ENCODE results near the gene KCNK16.
A peak's percentile ranks its signal among the peaks of the same experiment; 100 is the strongest.
"Not testable (repeated sequence)": the region's sequence is repeated elsewhere in the genome, so short reads cannot be mapped to it uniquely, and the experiment has no call there.

Gene KCNK16

GRCh38 chr6:39309942-39310531 lies 12.5 kb downstream of the KCNK16 start:
- peak; percentile 65 for DNase-seq

GRCh38 chr6:39307462-39307861 lies 15.0 kb downstream of the KCNK16 start:
- DNase-seq, result no peak

- DNase-seq, result no peak
These were observed 17.6 kb downstream of the KCNK16 start for GRCh38 chr6:39304951-39305350.

GRCh38 chr6:39303425-39304153 lies 18.9 kb downstream of the KCNK16 start:
- no peak for DNase-seq

- DNase-seq, result peak; percentile 66
These were observed 19.7 kb downstream of the KCNK16 start for GRCh38 chr6:39302669-39303424.

GRCh38 chr6:39302011-39302410 lies 20.5 kb downstream of the KCNK16 start:
- no peak for DNase-seq

- DNase-seq, result no peak
These were observed 20.9 kb downstream of the KCNK16 start for GRCh38 chr6:39301606-39302005.

- DNase-seq, result no peak
These were observed 21.8 kb downstream of the KCNK16 start for GRCh38 chr6:39300739-39301138.

GRCh38 chr6:39298061-39298460 lies 24.4 kb downstream of the KCNK16 start:
- no peak for DNase-seq

GRCh38 chr6:39296745-39297640 lies 25.5 kb downstream of the KCNK16 start:
- no peak for DNase-seq

GRCh38 chr6:39295611-39296011 lies 26.9 kb downstream of the KCNK16 start:
- no peak for DNase-seq

- no peak for DNase-seq
These were observed 27.6 kb downstream of the KCNK16 start for GRCh38 chr6:39294899-39295298.

- no peak for DNase-seq
These were observed 28.4 kb downstream of the KCNK16 start for GRCh38 chr6:39294133-39294532.

- DNase-seq, result no peak
These were observed 29.9 kb downstream of the KCNK16 start for GRCh38 chr6:39292637-39293036.

- DNase-seq, result no peak
These were observed 33.0 kb downstream of the KCNK16 start for GRCh38 chr6:39289490-39289889.

- no peak for DNase-seq
These were observed 34.9 kb downstream of the KCNK16 start for GRCh38 chr6:39287601-39288000.

GRCh38 chr6:39286596-39286995 lies 35.9 kb downstream of the KCNK16 start:
- DNase-seq, result not testable (repeated sequence)

GRCh38 chr6:39282774-39283173 lies 39.7 kb downstream of the KCNK16 start:
- DNase-seq, result no peak

GRCh38 chr6:39281312-39281980 lies 41.1 kb downstream of the KCNK16 start:
- DNase-seq, result no peak

- DNase-seq, result no peak
These were observed 42.2 kb downstream of the KCNK16 start for GRCh38 chr6:39280247-39280731.

- DNase-seq, result no peak
These were observed 43.0 kb downstream of the KCNK16 start for GRCh38 chr6:39279539-39279938.

Measured in fibroblast of skin of scalp (primary cell).